Left renal pelvis (tissue), 4 donors: Measurements from ENCODE around the gene PTPN14. TPM values are rescaled to one million over a fixed set of nuclear protein-coding genes. Genes with fewer than 3 reads are reported as not detected.
A peak's percentile ranks its signal among the peaks of the same experiment; 100 is the strongest.

ENCODE experiments used
- DNase-seq, 4 donors: peaks; one replicate each; pipeline ENCODE4 v3.0.0-alpha.2; 2013; ENCODE audit warnings: low read depth in 4 of 4, low spot score in 3 of 4
- polyA plus RNA-seq, 4 donors: library from polyadenylated mRNA; unstranded; fragments of 120-200 nt; gene quantifications; one replicate each; pipeline ENCODE4 v1.2.1, GENCODE V29; 2013; ENCODE audit not compliant: insufficient read length in 4 of 4

The PTPN14 gene
- polyA plus RNA-seq, 4 donors = 22.5 to 36.6 (median 34.8) TPM

DNA sequence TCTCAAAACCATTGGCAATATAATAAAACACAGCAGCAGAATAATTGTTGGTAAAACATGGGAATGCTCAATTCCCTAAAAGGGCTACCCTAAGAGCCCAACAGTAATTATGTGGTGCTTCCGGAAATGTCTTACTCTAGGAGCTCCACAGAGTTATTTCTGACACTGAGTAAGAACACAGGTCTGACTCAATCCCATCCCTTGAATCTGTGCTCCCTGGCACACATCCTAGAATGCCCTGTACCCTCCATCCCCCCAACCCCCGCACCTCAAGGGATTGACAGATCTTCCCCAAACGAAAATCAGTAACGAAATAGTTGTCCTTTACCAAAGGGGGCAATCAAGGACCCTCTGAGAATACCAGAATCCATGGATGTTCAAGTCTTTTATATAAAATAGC, 198.6 kb downstream of the PTPN14 start:
- DNase-seq = no peak

DNA sequence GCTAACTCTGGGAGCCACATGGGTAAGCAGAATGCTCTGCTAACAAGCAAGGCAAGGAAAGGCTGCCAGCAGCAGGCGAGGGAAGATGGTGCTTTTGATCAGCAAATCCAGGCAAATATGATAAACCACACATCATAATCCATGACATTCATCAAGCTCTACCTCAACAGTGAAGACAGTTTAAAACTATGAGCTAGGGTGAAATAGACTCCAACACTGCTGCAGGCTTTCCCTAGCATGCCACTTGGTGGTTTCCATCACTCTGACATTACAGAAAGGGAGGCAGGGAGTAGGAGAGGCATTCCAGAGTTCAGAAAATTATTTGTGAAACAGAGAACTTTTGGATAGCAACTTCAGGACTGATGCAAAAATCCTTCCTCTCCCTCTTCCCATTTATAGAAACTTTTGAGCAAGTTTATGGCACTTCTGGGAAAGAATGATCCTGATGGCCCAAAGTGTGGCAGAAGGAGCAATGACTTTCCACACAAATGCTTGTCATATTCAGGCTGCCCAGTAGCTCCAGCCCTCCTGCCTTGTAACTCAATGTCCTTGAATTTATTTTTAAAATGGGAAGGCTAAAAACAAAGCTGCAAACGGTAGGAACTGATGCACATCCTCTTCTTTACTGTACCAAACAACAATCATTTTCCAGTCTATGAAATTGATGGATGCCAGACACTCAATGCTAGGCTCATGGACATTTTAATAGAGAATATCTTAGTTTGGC, 199.7 kb downstream of the PTPN14 start:
- no peak for DNase-seq

DNA sequence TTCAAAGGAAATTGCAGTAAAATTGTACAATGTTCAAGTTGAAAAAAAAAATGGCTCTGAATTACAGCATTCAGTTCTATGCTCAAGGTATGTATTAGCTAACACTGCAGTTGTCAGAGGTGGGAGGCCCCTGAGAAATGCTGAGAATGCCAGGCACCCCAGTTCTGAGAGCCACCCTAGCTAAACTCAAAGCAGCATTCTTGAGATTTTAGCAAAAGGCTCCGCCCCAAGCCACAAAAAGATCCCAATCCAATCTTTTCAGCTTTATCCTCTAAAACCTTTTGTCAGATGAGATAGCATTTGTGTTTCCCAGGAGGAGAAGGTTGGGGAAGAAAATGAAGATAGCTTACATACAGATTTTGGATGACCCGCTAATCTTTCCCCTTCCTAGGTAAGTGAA, 201.6 kb downstream of the PTPN14 start:
- no peak for DNase-seq

- DNase-seq = no peak
Measured at GRCh38 chr1:214349008-214349407, 202.4 kb downstream of the PTPN14 start.

DNA sequence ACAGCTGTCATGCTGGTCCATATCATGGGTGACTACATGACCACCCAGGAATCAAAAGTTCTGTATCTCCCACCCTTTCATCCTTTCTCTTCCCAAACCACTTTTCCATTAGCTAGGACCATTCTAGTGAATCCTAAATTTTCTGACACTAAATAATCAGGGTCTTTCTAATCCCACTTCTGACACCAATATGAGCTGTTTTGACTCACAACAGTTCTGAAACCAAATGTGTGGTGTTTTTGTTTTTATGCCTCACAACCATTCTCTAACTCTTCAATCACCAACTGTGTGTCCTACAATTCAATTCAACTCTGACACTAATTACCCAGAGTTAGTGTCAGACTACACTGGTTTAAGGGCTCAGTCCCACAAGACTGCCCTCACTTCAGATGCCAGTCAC, 206.5 kb downstream of the PTPN14 start:
- DNase-seq = no peak

DNA sequence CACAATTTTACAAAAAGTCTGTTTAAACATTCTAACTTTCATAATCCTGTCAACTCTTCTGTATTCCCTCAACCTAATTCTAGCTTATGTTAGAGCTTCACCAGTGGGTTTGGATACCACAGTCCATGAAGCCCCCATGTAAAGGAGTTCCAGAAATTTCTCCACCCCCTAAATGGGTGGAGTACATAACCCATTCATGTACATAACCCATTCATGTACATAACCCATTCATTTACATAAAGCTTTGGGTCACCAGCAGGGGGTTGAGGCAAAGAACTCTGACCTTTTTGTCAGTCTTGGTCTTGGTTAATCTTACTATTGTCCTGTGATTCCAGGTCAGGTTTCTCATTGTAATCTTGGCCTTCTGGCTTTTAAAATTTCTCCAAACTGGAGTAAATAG, 208.9 kb downstream of the PTPN14 start:
- DNase-seq = no peak

GRCh38 chr1:214341932-214342331, 209.5 kb downstream of the PTPN14 start:
- no peak for DNase-seq

GRCh38 chr1:214341459-214341858, 209.9 kb downstream of the PTPN14 start:
- DNase-seq = no peak

- DNase-seq = no peak
Measured at GRCh38 chr1:214338212-214338611, 213.2 kb downstream of the PTPN14 start.

DNA sequence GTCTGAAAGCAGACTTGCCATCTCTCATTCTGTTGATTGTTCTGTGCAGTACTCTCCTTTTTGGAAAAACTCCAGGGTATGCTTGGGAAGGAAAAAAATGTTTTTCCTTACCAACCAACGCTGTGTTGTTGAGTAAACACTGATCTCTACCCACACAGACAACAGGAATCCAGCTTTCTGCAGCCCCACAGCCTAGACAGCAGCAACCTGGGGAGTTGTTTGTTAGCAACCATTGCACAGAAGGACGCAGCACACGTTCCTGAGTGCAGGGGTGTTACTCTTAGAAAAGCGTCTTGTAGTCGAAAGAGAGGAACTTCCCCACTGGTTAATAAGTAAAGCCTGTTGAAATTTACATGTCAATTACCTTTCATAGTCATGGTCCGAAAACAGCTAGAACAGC, 213.9 kb downstream of the PTPN14 start:
- DNase-seq = no peak

GRCh38 chr1:214337015-214337414, 214.4 kb downstream of the PTPN14 start:
- DNase-seq = no peak

- no peak for DNase-seq
Measured at GRCh38 chr1:214335567-214335966, 215.8 kb downstream of the PTPN14 start.

- DNase-seq = no peak
Measured at GRCh38 chr1:214332946-214333798, 218.2 kb downstream of the PTPN14 start.

DNA sequence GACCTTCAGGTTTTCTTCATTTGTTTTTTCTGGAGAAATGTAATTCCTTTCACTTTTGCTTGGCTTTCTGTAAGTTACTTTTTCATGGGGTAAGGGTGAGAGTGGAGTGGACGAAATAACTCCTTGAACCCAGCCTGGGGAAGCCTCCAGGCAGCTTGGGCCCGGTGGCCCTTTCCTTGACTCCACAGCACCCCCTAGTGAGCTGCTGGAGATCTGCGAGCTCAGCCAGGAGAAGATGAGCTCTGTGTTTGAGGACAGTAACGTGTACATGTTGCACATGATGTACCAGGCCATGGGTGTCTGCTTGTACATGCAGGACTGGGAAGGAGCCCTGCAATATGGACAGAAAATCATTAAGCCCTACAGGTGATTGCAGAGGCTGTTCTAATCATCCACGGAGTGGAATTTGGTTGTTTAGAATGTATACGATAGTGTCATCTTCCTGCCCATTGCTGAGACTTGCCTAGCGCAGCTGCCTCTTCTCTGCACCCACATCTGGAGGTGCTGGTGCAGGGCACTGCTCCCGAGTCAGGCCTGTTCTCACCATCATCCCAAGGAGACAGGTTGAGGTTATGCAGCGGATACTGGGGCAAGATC, 219.5 kb downstream of the PTPN14 start:
- DNase-seq = no peak

GRCh38 chr1:214331180-214331579, 220.2 kb downstream of the PTPN14 start:
- DNase-seq = no peak

DNA sequence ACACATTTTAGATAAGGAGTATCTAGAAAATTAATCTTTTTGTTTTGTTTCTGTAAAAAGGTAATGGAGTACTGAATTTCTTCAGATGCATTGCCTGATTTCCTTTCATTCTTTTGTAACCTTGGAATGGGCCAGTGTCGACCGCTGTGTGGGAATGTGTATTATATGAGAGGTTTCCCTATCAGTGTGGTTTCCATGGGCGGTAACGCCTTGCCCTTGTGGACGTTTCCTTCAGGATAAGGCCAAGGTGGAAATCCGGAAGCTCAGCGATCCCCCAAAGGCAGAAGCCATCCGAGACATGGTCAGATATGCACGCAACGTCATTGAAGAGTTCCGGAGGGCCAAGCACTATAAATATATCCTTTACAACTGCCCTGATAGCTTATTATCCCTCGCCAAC, 220.7 kb downstream of the PTPN14 start:
- DNase-seq = no peak

GRCh38 chr1:214330222-214330621, 221.2 kb downstream of the PTPN14 start:
- DNase-seq = no peak

DNA sequence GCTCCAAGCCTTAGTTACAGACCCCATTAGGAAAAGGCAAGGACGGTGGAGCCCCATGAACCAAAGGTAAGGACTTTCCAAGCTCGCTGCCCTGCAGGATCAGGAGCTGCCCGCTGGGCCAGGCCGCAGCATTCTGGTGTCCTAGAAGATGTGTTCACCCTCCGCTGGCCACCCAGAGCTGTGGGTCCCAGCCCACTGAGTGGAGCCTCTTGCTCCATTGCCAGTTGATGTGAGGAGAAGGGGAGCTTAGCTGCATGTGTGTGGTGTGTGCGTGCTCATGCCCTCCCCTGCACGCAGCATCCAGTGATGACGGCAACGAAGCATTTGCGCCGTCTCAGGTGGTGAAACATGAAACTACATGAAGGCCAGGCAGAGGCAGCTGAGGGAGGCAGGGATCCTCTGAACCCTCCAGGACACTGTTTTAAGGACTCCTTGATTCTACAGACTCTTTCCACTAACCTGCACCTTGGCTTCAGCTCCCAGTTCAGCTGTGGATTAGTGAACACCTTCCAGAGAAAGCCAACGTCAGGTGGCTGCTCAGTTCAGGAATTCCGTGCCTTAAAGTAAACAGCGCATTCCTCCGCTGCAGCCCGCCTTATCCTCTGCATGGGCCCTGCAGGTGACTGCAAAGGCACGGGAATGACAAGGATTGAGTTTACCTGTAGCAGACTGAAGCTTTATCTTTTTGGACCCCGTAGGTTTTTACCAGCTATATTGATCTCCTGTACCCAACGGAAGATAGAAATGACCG, 221.8 kb downstream of the PTPN14 start:
- DNase-seq = no peak

- DNase-seq = peak; percentile 53 to 65 (median 58)
Measured at GRCh38 chr1:214328770-214329469, 222.5 kb downstream of the PTPN14 start.

DNA sequence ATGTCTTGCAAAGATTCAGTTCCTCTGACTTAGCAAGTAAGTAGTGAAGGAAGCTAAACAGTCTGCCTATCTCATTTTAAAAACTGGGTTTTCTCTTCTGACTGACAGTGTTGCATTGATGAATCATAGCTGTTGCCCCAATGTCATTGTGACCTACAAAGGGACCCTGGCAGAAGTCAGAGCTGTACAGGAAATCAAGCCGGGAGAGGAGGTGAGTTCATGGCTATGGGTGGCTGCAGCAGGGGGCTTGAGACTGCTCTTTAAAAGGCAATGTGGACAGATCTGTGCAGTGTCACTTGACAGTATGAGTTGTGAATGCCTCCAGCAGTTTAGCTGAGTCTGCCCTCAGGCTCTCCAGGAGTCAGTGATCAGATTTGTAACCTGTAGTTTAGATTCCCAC, 223.9 kb downstream of the PTPN14 start:
- DNase-seq = no peak
